Breast epithelium (tissue), 4 donors: ENCODE results near the gene RAB29. TPM values are rescaled to one million over a fixed set of nuclear protein-coding genes. Genes with fewer than 3 reads are reported as not detected.

Experiments
- DNase-seq, 2 donors: peaks; one replicate each; pipeline ENCODE4 v3.0.0-alpha.2; 2019; ENCODE audit warnings: low spot score in 2 of 2
- H3K27ac ChIP-seq, 2 donors: fragments of 200-600 bp; sonication (generic) in 1 of 2; one replicate each; pipeline ENCODE4 v1.5.1; 2016 to 2019; ENCODE audit warnings: mild to moderate bottlenecking in 1 of 2
- H3K27me3 ChIP-seq, 2 donors: fragments of 200-600 bp; sonication (generic) in 1 of 2; one replicate each; pipeline versions ENCODE4 v1.5.1 to v1.6.0; 2017 to 2019; ENCODE audit warnings: control low read depth in 1 of 2, mild to moderate bottlenecking in 1 of 2
- H3K36me3 ChIP-seq: fragments of 200-600 bp; one replicate; pipeline ENCODE4 v1.5.1; 2019
- H3K4me1 ChIP-seq, 2 donors: fragments of 200-600 bp; sonication (generic); one replicate each; pipeline ENCODE4 v1.5.1; 2016 to 2019; ENCODE audit warnings: control low read depth in 1 of 2
- H3K4me3 ChIP-seq, 3 donors: fragments of 200-600 bp; sonication (generic); 1 replicate in 2 of 3; 2 replicates in 1 of 3; pipeline ENCODE4 v1.5.1; 2016 to 2019; ENCODE audit warnings: mild to moderate bottlenecking in 3 of 3, moderate library complexity in 2 of 3
- H3K9me3 ChIP-seq, 2 donors: fragments of 200-600 bp; sonication (generic) in 1 of 2; one replicate each; pipeline ENCODE4 v1.5.1; 2016 to 2019; ENCODE audit warnings: control low read depth in 1 of 2
- CTCF ChIP-seq, 3 donors: fragments of 450-650 bp; IDR thresholded peaks; one replicate each; pipeline ENCODE4 v1.5.1; 2016 to 2017; ENCODE audit warnings: antibody characterized with exemption in 3 of 3, mild to moderate bottlenecking in 3 of 3, moderate library complexity in 3 of 3
- POLR2A ChIP-seq: fragments of 450-650 bp; IDR thresholded peaks from one replicate; pipeline ENCODE4 v1.6.1; 2016; ENCODE audit warnings: antibody characterized with exemption, mild to moderate bottlenecking, moderate library complexity
- POLR2AphosphoS5 ChIP-seq, 3 donors: sonication (generic); formaldehyde crosslinking; IDR thresholded peaks; one replicate each; pipeline ENCODE4 v1.6.1; 2017; ENCODE audit warnings: antibody characterized with exemption in 3 of 3
- intact Hi-C: fragments of 100-400 bp; cut with DNase I; formaldehyde crosslinking; loops from one replicate; pipeline ENCODE4 v1.15.1; 2023; ENCODE audit warnings: low total_unique reads
- total RNA-seq, 3 donors: library from RNA; depleted of rRNA; stranded (reverse); fragments of >200 nt; gene quantifications; one replicate each; pipeline ENCODE4 v1.1.0, GENCODE V29; 2016

RAB29 gene
- total RNA-seq, 3 donors from 2014 or later = 22.4 to 30.3 (median 23.9) TPM

- Histone ChIP-seq H3K4me1 (no peaks in the 10 kb centered on the region), H3K27ac (no peak overlapping the region), H3K9me3 (no peaks in the 10 kb centered on the region), H3K36me3 (no peaks in the 10 kb centered on the region), H3K4me3 (no peak overlapping the region), H3K27me3 (no peaks in the 10 kb centered on the region)
- no peak for TF ChIP-seq POLR2A
- intact Hi-C loops = no loop called here
- DNase-seq = no peak
Measured at GRCh38 chr1:205766038-205766437, 9.2 kb downstream of the RAB29 start.

DNA sequence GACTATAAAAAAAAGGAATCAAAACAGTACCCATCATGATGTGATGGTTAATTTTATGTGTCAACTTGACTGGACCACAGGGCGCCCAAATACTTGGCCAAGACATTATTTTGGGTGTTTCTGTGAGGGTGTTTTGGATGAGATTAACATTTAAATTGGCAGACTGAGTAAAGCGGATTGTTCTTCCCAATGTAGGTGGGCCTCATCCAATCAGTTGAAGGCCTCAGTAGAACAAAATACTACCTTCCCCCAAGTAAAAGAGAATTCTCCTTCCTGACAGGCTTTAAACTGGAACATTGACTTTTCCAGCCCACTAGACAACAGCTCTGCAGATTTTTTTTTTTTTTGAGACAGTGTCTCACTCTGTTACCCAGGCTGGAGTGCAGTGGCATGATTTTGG, 10.7 kb downstream of the RAB29 start:
- no peak for DNase-seq
- no peaks in the 10 kb centered on the region for H3K9me3 ChIP-seq
- H3K27ac ChIP-seq = no peak overlapping the region
- H3K4me3 ChIP-seq = no peak overlapping the region
- TF ChIP-seq CTCF (IDR thresholded peaks at IDR 0.05) (no peak), POLR2A (no peak), POLR2AphosphoS5 (IDR thresholded peaks at IDR 0.05) (no peak)
- no peaks in the 10 kb centered on the region for H3K4me1 ChIP-seq
- intact Hi-C loops = loop anchor here (5.0 kb wide), 1 partner anchor 467 kb away; no protein-coding TSS in a partner anchor
- no peaks in the 10 kb centered on the region for H3K36me3 ChIP-seq
- H3K27me3 ChIP-seq = no peaks in the 10 kb centered on the region

GRCh38 chr1:205763980-205764379, 11.3 kb downstream of the RAB29 start:
- Histone ChIP-seq H3K27ac (no peak overlapping the region), H3K4me3 (no peak overlapping the region), H3K9me3 (no peaks in the 10 kb centered on the region), H3K36me3 (no peaks in the 10 kb centered on the region), H3K27me3 (no peaks in the 10 kb centered on the region), H3K4me1 (no peaks in the 10 kb centered on the region)
- no peak for DNase-seq
- no peak for TF ChIP-seq POLR2A
- TF ChIP-seq CTCF (IDR thresholded peaks at IDR 0.05) = no peak
- no peak for TF ChIP-seq POLR2AphosphoS5 (IDR thresholded peaks at IDR 0.05)
- intact Hi-C loops = loop anchor here (5.0 kb wide), 1 partner anchor 467 kb away; no protein-coding TSS in a partner anchor

GRCh38 chr1:205760606-205761005, 14.7 kb downstream of the RAB29 start:
- no peaks in the 10 kb centered on the region for H3K9me3 ChIP-seq
- intact Hi-C loops = loop anchor here (5.0 kb wide), 1 partner anchor 463 kb away; no protein-coding TSS in a partner anchor
- TF ChIP-seq CTCF (IDR thresholded peaks at IDR 0.05) (no peak), POLR2A (no peak), POLR2AphosphoS5 (IDR thresholded peaks at IDR 0.05) (no peak)
- no peaks in the 10 kb centered on the region for H3K4me1 ChIP-seq
- no peak for DNase-seq
- H3K27ac ChIP-seq = no peak overlapping the region
- no peaks in the 10 kb centered on the region for H3K27me3 ChIP-seq
- no peaks in the 10 kb centered on the region for H3K36me3 ChIP-seq
- no peak overlapping the region for H3K4me3 ChIP-seq

GRCh38 chr1:205756552-205756951, 18.7 kb downstream of the RAB29 start:
- intact Hi-C loops = no loop called here
- no peak for DNase-seq
- TF ChIP-seq CTCF (IDR thresholded peaks at IDR 0.05) (no peak), POLR2AphosphoS5 (IDR thresholded peaks at IDR 0.05) (no peak), POLR2A (no peak)

GRCh38 chr1:205754857-205755256, 20.4 kb downstream of the RAB29 start:
- Histone ChIP-seq H3K4me1 (no peaks in the 10 kb centered on the region), H3K27me3 (no peaks in the 10 kb centered on the region), H3K4me3 (no peak overlapping the region), H3K36me3 (no peaks in the 10 kb centered on the region), H3K9me3 (no peaks in the 10 kb centered on the region), H3K27ac (no peak overlapping the region)
- no peak for TF ChIP-seq CTCF (IDR thresholded peaks at IDR 0.05)
- no peak for TF ChIP-seq POLR2AphosphoS5 (IDR thresholded peaks at IDR 0.05)
- intact Hi-C loops = no loop called here
- DNase-seq = no peak

More at GRCh38 chr1:205756552-205756951, 18.7 kb downstream of the RAB29 start:
- H3K27ac ChIP-seq = no peak overlapping the region
- H3K27me3 ChIP-seq = no peaks in the 10 kb centered on the region
- no peak overlapping the region for H3K4me3 ChIP-seq
- no peaks in the 10 kb centered on the region for H3K9me3 ChIP-seq
- H3K4me1 ChIP-seq = no peaks in the 10 kb centered on the region
- H3K36me3 ChIP-seq = no peaks in the 10 kb centered on the region
